HepG2 (cell line): ENCODE results near the gene VEGFA. TPM values are rescaled to one million over a fixed set of nuclear protein-coding genes. Genes with fewer than 3 reads are reported as not detected.

Experiments used
- ATF1 ChIP-seq: IDR thresholded peaks from 2 replicates; pipeline ENCODE4 v1.6.1; 2016; ENCODE audit warnings: mild to moderate bottlenecking, control low read depth
- CC2D1A ChIP-seq: sonication (generic); formaldehyde crosslinking; IDR thresholded peaks from 2 replicates; pipeline ENCODE4 v1.8.1; 2023; ENCODE audit warnings: mild to moderate bottlenecking, missing genetic modification reagents
- CCAR2 ChIP-seq: fragments of 200-400 bp; formaldehyde crosslinking; optimal IDR thresholded peaks from 2 replicates; pipeline ENCODE3; 2018; ENCODE audit warnings: low read depth, mild to moderate bottlenecking, low read length, moderate library complexity
- DR1 ChIP-seq: sonication (generic); formaldehyde crosslinking; IDR thresholded peaks from 2 replicates; pipeline ENCODE4 v1.8.0; 2021; ENCODE audit warnings: mild to moderate bottlenecking, missing genetic modification reagents, inconsistent platforms
- GZF1 ChIP-seq: sonication (generic); formaldehyde crosslinking; IDR thresholded peaks from 2 replicates; pipeline ENCODE4 v1.5.1; 2020; ENCODE audit warnings: mild to moderate bottlenecking, missing genetic modification reagents
- HNRNPUL1 ChIP-seq: fragments of 200-400 bp; formaldehyde crosslinking; IDR thresholded peaks from 2 replicates; pipeline ENCODE4 v1.6.1; 2017; ENCODE audit warnings: low read depth, mild to moderate bottlenecking, low read length, moderate library complexity
- KDM1A ChIP-seq: IDR thresholded peaks from 2 replicates; pipeline ENCODE4 v1.6.1; 2016; ENCODE audit warnings: missing compliant biosample characterization
- NFE2 ChIP-seq: sonication (generic); formaldehyde crosslinking; IDR thresholded peaks from 2 replicates; pipeline ENCODE4 v1.4.0; 2020; ENCODE audit warnings: missing genetic modification reagents
- RNF2 ChIP-seq: fragments of 450-650 bp; conservative IDR thresholded peaks from 2 replicates; pipeline ENCODE4 v1.6.1; 2016; ENCODE audit warnings: low read depth
- SATB2 ChIP-seq: sonication (generic); formaldehyde crosslinking; IDR thresholded peaks from 2 replicates; pipeline ENCODE4 v1.5.0; 2020; ENCODE audit warnings: missing genetic modification reagents
- SP140L ChIP-seq: sonication (generic); formaldehyde crosslinking; IDR thresholded peaks from 2 replicates; pipeline ENCODE4 v1.4.0; 2020; ENCODE audit warnings: missing genetic modification reagents, borderline replicate concordance
- SRSF4 ChIP-seq: fragments of 200-400 bp; formaldehyde crosslinking; IDR thresholded peaks from one replicate; pipeline ENCODE4 v1.6.1; 2018; ENCODE audit warnings: mild to moderate bottlenecking, low read depth, low read length, moderate library complexity; ENCODE audit not compliant: poor library complexity, severe bottlenecking
- TFDP1 ChIP-seq: IDR thresholded peaks from 2 replicates; pipeline ENCODE4 v1.6.1; 2016; ENCODE audit warnings: missing compliant biosample characterization, missing genetic modification reagents, borderline replicate concordance
- THAP11 ChIP-seq: IDR thresholded peaks from 2 replicates; pipeline ENCODE4 v1.6.1; 2016; ENCODE audit warnings: missing biosample characterization, missing genetic modification reagents
- THAP9 ChIP-seq: sonication (generic); formaldehyde crosslinking; IDR thresholded peaks from 2 replicates; pipeline ENCODE4; 2020; ENCODE audit warnings: missing genetic modification reagents, mild to moderate bottlenecking, borderline replicate concordance
- TRAFD1 ChIP-seq: sonication (generic); formaldehyde crosslinking; IDR thresholded peaks from 2 replicates; pipeline ENCODE4 v1.5.1; 2020; ENCODE audit warnings: missing genetic modification reagents, mild to moderate bottlenecking, borderline replicate concordance
- ZFP82 ChIP-seq: sonication (generic); formaldehyde crosslinking; IDR thresholded peaks from 2 replicates; pipeline ENCODE4 v1.5.1; 2020; ENCODE audit warnings: mild to moderate bottlenecking, missing genetic modification reagents, borderline replicate concordance
- ZNF160 ChIP-seq: sonication (generic); formaldehyde crosslinking; IDR thresholded peaks from 2 replicates; pipeline ENCODE4 v1.8.0; 2022; ENCODE audit warnings: mild to moderate bottlenecking, inconsistent platforms, missing genetic modification reagents
- ZNF326 ChIP-seq: sonication (generic); formaldehyde crosslinking; IDR thresholded peaks from 2 replicates; pipeline ENCODE4 v1.4.0; 2020; ENCODE audit warnings: missing genetic modification reagents, borderline replicate concordance
- ZNF780A ChIP-seq: sonication (generic); formaldehyde crosslinking; IDR thresholded peaks from 2 replicates; pipeline ENCODE4 v1.8.0; 2022; ENCODE audit warnings: mild to moderate bottlenecking, missing genetic modification reagents, moderate library complexity
- polyA plus RNA-seq, 8 experiments: library from polyadenylated mRNA; depleted of rRNA in 3 of 8; stranded (reverse) in 7 of 8; unstranded in 1 of 8; fragments of >200 nt; fragmentation: Illumina TruSeq in 4 of 8; extraction: Trizol in 4 of 8; gene quantifications; 2 replicates each; pipeline versions ENCODE4 v1.2.1 to v1.2.3, GENCODE V29; 2011 to 2016; ENCODE audit warnings: low read depth in 4 of 8, missing spikeins in 1 of 8, mixed read lengths in 1 of 8; ENCODE audit not compliant: insufficient read depth in 1 of 8
- total RNA-seq, 5 experiments: library from RNA; depleted of rRNA; stranded (reverse); fragments of >200 nt; fragmentation: Illumina TruSeq; extraction: Trizol; gene quantifications; 2 replicates each; pipeline ENCODE4 v1.2.3, GENCODE V29; 2016; ENCODE audit warnings: low read depth in 1 of 5
- TF ChIP-seq, protein P1 (sequence below): fragments of 450-650 bp; IDR thresholded peaks from 2 replicates; pipeline ENCODE4 v1.6.1; 2017; ENCODE audit warnings: mild to moderate bottlenecking

The VEGFA gene
- total and polyA plus RNA-seq, 2 of the 13 experiments (the other 11 are each of a cell fraction or from before 2014, with no cell fraction given) = 68.1 to 629 TPM

DNA sequence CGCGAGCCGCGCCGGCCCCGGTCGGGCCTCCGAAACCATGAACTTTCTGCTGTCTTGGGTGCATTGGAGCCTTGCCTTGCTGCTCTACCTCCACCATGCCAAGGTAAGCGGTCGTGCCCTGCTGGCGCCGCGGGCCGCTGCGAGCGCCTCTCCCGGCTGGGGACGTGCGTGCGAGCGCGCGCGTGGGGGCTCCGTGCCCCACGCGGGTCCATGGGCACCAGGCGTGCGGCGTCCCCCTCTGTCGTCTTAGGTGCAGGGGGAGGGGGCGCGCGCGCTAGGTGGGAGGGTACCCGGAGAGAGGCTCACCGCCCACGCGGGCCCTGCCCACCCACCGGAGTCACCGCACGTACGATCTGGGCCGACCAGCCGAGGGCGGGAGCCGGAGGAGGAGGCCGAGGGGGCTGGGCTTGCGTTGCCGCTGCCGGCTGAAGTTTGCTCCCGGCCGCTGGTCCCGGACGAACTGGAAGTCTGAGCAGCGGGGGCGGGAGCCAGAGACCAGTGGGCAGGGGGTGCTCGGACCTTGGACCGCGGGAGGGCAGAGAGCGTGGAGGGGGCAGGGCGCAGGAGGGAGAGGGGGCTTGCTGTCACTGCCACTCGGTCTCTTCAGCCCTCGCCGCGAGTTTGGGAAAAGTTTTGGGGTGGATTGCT lies 1.3 kb downstream of the VEGFA start (continued):
- TF ChIP-seq ZNF780A (CRISPR knock-in tag) (no peak), SP140L (CRISPR knock-in tag) (no peak), ATF1 (CRISPR knock-in tag) (no peak), GZF1 (no peak; the same call in 1 of the 2 replicates), NFE2 (CRISPR knock-in tag) (no peak), ZFP82 (CRISPR knock-in tag) (no peak), TRAFD1 (CRISPR knock-in tag) (no peak), SRSF4 (no peak), THAP9 (CRISPR knock-in tag) (peak; percentile 44; the same call in 1 of the 2 replicates), RNF2 (no peak), ZNF326 (CRISPR knock-in tag) (no peak), THAP11 (CRISPR knock-in tag) (peak; percentile 43; the same call in 1 of the 2 replicates), SATB2 (CRISPR knock-in tag) (no peak), DR1 (CRISPR knock-in tag) (peak; percentile 91), KDM1A (no peak), TFDP1 (CRISPR knock-in tag) (peak; percentile 17; the same call in 1 of the 2 replicates), CCAR2 (no peak), CC2D1A (no peak), ZNF160 (CRISPR knock-in tag) (peak; percentile 89), HNRNPUL1 (peak; percentile 44; the same call in 1 of the 2 replicates)
- TF ChIP-seq, protein P1, sequence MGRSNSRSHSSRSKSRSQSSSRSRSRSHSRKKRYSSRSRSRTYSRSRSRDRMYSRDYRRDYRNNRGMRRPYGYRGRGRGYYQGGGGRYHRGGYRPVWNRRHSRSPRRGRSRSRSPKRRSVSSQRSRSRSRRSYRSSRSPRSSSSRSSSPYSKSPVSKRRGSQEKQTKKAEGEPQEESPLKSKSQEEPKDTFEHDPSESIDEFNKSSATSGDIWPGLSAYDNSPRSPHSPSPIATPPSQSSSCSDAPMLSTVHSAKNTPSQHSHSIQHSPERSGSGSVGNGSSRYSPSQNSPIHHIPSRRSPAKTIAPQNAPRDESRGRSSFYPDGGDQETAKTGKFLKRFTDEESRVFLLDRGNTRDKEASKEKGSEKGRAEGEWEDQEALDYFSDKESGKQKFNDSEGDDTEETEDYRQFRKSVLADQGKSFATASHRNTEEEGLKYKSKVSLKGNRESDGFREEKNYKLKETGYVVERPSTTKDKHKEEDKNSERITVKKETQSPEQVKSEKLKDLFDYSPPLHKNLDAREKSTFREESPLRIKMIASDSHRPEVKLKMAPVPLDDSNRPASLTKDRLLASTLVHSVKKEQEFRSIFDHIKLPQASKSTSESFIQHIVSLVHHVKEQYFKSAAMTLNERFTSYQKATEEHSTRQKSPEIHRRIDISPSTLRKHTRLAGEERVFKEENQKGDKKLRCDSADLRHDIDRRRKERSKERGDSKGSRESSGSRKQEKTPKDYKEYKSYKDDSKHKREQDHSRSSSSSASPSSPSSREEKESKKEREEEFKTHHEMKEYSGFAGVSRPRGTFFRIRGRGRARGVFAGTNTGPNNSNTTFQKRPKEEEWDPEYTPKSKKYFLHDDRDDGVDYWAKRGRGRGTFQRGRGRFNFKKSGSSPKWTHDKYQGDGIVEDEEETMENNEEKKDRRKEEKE = no peak
